ENCODE data around the gene MIEF2.

MIEF2 gene

GRCh38 chr17:18229771-18230170, 30.7 kb upstream of the MIEF2 start:
- TF ChIP-seq, protein P1, sequence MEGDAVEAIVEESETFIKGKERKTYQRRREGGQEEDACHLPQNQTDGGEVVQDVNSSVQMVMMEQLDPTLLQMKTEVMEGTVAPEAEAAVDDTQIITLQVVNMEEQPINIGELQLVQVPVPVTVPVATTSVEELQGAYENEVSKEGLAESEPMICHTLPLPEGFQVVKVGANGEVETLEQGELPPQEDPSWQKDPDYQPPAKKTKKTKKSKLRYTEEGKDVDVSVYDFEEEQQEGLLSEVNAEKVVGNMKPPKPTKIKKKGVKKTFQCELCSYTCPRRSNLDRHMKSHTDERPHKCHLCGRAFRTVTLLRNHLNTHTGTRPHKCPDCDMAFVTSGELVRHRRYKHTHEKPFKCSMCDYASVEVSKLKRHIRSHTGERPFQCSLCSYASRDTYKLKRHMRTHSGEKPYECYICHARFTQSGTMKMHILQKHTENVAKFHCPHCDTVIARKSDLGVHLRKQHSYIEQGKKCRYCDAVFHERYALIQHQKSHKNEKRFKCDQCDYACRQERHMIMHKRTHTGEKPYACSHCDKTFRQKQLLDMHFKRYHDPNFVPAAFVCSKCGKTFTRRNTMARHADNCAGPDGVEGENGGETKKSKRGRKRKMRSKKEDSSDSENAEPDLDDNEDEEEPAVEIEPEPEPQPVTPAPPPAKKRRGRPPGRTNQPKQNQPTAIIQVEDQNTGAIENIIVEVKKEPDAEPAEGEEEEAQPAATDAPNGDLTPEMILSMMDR (IDR thresholded peaks at IDR 0.05), result no peak
- no peak for TF ChIP-seq ZFX (IDR thresholded peaks at IDR 0.05; ENCODE audit: borderline replicate concordance)
- no peak overlapping the region for H3K27ac ChIP-seq

DNA sequence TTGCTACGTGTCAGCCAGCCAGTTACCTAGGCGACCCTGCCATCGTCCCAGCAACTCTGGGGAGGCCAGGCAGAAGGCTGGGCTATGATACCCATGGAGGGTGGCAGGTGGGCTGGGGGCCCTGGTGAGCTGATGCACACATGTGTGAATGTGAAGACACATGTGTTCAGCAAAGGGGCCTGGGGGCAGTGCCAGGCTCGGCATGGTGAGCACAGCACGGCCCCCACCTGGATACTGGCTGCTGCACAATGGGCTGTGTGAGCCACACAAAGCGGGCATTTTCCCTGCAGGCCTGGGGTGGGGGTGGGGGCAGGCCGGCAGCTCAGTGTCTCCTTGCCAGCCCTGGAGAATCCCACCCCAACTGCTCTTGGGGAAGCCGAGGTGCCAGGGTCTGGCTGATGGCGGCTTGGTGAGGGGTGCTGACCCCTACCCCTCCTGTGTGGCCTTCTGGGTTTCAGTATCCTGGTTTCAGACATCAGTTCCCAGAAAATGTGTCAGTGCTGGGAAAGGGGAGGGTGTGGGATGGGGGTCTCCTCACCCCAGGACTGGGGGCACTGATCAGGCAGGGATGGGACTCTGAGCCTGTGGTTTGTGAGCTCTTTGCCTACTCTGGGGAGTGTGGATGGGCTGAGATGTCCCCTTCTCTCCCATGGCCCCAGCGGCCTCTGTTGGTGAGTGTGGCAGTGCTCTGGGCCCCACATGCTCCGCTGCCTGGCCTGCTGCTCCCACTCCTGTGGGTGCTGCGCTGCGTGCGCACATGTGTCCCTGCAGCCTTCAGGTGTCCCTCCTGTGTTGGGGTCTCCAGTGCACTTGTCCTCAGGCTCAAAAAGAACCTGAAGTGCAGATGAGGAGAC, 29.9 kb upstream of the MIEF2 start:
- no peak overlapping the region for H3K27ac ChIP-seq
- TF ChIP-seq, protein P1 (IDR thresholded peaks at IDR 0.05), result no peak
- TF ChIP-seq ZFX (IDR thresholded peaks at IDR 0.05; ENCODE audit: borderline replicate concordance), result no peak

DNA sequence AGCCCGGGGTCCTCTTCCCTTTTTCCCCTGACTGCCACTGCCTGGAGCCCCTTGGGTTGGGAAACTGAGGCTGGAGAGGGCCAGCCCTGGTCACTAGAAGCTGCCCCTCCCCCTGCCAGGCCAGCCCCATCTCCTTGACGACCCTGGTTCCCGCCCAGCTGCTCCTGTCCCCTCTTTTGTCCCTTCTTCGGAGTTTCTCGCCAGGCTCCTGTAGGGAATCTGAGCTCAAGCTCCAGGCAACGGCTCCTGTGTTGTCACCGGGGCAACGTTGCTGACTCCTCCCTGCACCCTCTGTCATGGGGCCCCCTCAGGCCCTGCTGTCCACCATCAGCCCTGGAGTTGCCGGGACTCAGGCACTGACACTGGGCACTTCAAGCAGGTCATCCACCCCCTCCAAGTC, 29.3 kb upstream of the MIEF2 start:
- H3K27ac ChIP-seq, result no peak overlapping the region
- TF ChIP-seq, protein P1 (IDR thresholded peaks at IDR 0.05), result no peak
- TF ChIP-seq ZFX (IDR thresholded peaks at IDR 0.05; ENCODE audit: borderline replicate concordance), result no peak

DNA sequence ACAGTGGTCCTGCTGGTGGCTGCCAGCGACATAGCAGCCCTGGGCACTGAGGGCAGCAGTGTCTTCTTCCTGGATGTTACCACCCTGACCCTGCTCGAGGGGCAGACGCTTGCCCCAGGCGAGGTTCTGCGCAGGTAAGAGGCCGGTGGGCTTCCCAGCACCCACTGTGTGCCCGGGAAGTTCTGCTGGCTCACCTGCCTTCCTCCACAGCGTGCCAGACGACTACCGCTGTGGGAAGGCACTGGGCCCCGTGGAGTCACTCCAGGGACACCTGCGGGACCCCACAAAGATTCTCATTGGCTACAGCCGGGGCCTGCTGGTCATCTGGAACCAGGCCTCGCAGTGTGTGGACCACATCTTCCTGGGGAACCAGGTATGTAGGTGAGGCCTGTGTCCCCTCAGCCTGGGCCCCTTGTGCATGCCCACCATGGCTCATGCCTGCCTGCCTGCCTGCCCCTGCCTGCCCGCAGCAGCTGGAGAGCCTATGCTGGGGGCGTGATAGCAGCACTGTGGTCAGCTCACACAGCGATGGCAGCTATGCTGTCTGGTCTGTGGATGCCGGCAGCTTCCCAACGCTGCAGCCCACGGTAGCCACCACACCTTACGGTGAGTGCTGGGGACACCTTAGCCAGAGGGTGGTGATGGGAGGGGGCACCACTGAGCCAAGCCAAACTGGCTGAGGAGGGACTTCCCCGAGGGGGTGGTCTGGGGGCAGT, 26.5 kb upstream of the MIEF2 start:
- H3K27ac ChIP-seq, result no peak overlapping the region
- TF ChIP-seq, protein P1 (IDR thresholded peaks at IDR 0.05), result no peak
- TF ChIP-seq ZFX (IDR thresholded peaks at IDR 0.05; ENCODE audit: borderline replicate concordance), result no peak

DNA sequence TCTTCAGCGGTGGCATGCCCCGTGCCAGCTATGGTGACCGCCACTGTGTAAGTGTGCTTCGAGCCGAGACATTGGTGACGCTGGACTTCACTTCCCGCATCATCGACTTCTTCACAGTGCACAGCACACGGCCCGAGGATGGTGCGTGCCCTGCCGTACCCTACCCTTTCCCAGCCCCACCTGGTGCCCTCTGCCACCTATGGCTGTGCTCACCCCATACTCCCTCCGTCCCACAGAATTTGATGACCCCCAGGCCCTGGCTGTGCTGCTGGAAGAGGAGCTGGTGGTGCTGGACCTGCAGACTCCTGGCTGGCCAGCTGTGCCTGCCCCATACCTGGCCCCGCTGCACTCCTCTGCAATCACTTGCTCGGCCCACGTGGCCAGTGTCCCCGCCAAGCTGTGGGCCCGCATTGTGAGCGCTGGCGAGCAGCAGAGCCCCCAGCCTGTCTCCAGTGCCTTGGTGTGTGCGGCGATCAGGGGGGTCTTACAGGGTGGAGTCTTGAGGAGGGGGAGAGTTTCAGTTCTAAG, 25.5 kb upstream of the MIEF2 start:
- TF ChIP-seq ZFX (IDR thresholded peaks at IDR 0.05; ENCODE audit: borderline replicate concordance), result no peak
- TF ChIP-seq, protein P1 (IDR thresholded peaks at IDR 0.05), result no peak
- no peak overlapping the region for H3K27ac ChIP-seq

GRCh38 chr17:18235743-18236256, 24.7 kb upstream of the MIEF2 start:
- no peak overlapping the region for H3K27ac ChIP-seq
- no peak for TF ChIP-seq ZFX (IDR thresholded peaks at IDR 0.05; ENCODE audit: borderline replicate concordance)
- TF ChIP-seq, protein P1 (IDR thresholded peaks at IDR 0.05), result no peak
